ENCODE data around the gene STARD5. TPM values are rescaled to one million over a fixed set of nuclear protein-coding genes. Genes with fewer than 3 reads are reported as not detected.

The STARD5 gene
- total and polyA plus RNA-seq, 2 of the 4 experiments (the other 2 are of a cell fraction) = 5.0 to 22.8 TPM

DNA sequence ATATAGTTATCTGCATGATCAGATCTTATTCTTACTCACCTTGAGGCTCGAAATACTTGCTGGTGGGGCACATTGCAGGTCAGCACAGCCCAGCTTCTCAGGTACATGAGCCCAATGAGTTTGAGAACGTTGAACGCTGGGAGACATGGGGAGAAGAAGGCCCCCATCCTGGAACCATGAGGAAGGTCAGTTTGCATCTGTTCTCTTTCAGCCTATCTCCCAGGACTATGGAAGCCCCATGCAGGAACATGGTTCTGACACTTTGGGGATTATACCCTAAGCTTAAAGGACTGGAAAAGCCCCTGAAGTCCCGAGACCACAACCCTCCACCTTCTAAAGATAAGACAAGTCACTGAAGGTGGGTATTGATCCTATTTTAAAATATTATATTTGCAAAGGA is 17.4 kb upstream of the STARD5 start:
- no peak overlapping the region for H4K91ac ChIP-seq (ENCODE audit: insufficient read depth, low read depth, low read length)
- H3K56ac ChIP-seq (ENCODE audit: extremely low read depth, insufficient read depth, low read length) = no peak overlapping the region
- H2BK20ac ChIP-seq (ENCODE audit: low read depth, low read length) = no peak overlapping the region
- H3K36me3 ChIP-seq (ENCODE audit: control insufficient read depth, insufficient read depth, low read length) = no peaks in the 10 kb centered on the region
- no peak for TF ChIP-seq MXI1 (IDR thresholded peaks at IDR 0.05; ENCODE audit: borderline replicate concordance, low read depth, low read length)
- no peak for TF ChIP-seq RCOR1 (IDR thresholded peaks at IDR 0.05; ENCODE audit: insufficient replicate concordance, low read length)
- TF ChIP-seq NFE2L2 (IDR thresholded peaks at IDR 0.05; ENCODE audit: low read depth, low read length) = no peak
- TF ChIP-seq FOS (IDR thresholded peaks at IDR 0.05; ENCODE audit: low read depth, low read length) = no peak
- H3K79me1 ChIP-seq (ENCODE audit: low read depth in 1 of 2, low read length in 2 of 2) = no peaks in the 10 kb centered on the region
- in situ Hi-C loops (cut with MboI; ENCODE audit: low sequenced_read_pairs) = loop anchor here (10.0 kb wide), 1 partner anchor 53 kb away; no protein-coding TSS in a partner anchor
- no peak overlapping the region for H3K18ac ChIP-seq (ENCODE audit: low read depth, low read length)
- no peaks in the 10 kb centered on the region for H3K9me3 ChIP-seq (ENCODE audit: control insufficient read depth, insufficient read depth, low read length)
- no peak for DNase-seq
- no peak overlapping the region for H3K4ac ChIP-seq (ENCODE audit: low read depth, low read length)
- no TSS peak for BruUV-seq (replicated peaks)
- ChIA-PET POLR2A (ENCODE audit: unreplicated experiment) (no interaction called here), CTCF (no interaction called here)
- no peak overlapping the region for H2AFZ ChIP-seq (replicated peaks; ENCODE audit: low read length, poor library complexity)
- H2BK5ac ChIP-seq (ENCODE audit: low read depth, low read length, poor library complexity, severe bottlenecking) = no peak overlapping the region
- no peak overlapping the region for H2AK5ac ChIP-seq (ENCODE audit: low read depth, low read length)
- H3K4me2 ChIP-seq (ENCODE audit: low read depth, low read length) = no peak overlapping the region
- ATAC-seq (ENCODE audit: low read depth) = no peak
- H4K5ac ChIP-seq (ENCODE audit: low read depth, low read length) = no peak overlapping the region
- intact Hi-C loops (cut with micrococcal nuclease) = loop anchor here (5.0 kb wide), 1 partner anchor 41 kb away; no protein-coding TSS in a partner anchor
- no peaks in the 10 kb centered on the region for H4K20me1 ChIP-seq (ENCODE audit: insufficient read depth, low read length)
- no peak overlapping the region for H3K23ac ChIP-seq (ENCODE audit: low read depth, low read length)
- H4K8ac ChIP-seq (ENCODE audit: low read depth in 2 of 2, low read length in 2 of 2) = no peak overlapping the region
- no peak overlapping the region for H2BK120ac ChIP-seq (ENCODE audit: low read depth, low read length)
- H3K4me1 ChIP-seq (ENCODE audit: control insufficient read depth, insufficient read depth, low read length) = peaks cover 9% of the 10 kb centered on the region
- dilution Hi-C loops (cut with HindIII; ENCODE audit: low sequenced_read_pairs, unreplicated experiment) = no loop called here
- H3K9ac ChIP-seq (ENCODE audit: low read depth, low read length) = no peak overlapping the region
- no peak overlapping the region for H3K14ac ChIP-seq (replicated peaks; ENCODE audit: low read depth, low read length)
- H2AK9ac ChIP-seq (replicated peaks; ENCODE audit: low read depth, low read length, poor library complexity) = no peak overlapping the region
- no CpG with 5 or more reads among the region's 4 CpGs for WGBS, 2 experiments (ENCODE audit: extremely low coverage in 2 of 2, insufficient read length in 1 of 2)
- no peak overlapping the region for H2BK15ac ChIP-seq (ENCODE audit: low read depth, low read length)
- H3K9me1 ChIP-seq (ENCODE audit: insufficient read depth, low read length) = peaks cover 7% of the 10 kb centered on the region; the same call in 1 of the 2 replicates
- H3K27ac ChIP-seq (ENCODE audit: insufficient read depth, low read length) = no peak overlapping the region
- H3K4me3 ChIP-seq (ENCODE audit: insufficient read depth, low read depth, low read length) = no peak overlapping the region
- H3K27me3 ChIP-seq (ENCODE audit: control insufficient read depth, insufficient read depth, low read length) = no peaks in the 10 kb centered on the region; the same call in 1 of the 2 replicates

Data from IMR-90 (cell line).